G401 (cell line): Measurements from ENCODE around the gene MAP2. TPM values are rescaled to one million over a fixed set of nuclear protein-coding genes. Genes with fewer than 3 reads are reported as not detected.

Experiments used
- DNase-seq: peaks from one replicate; pipeline ENCODE4 v3.0.0-alpha.2; 2015; ENCODE audit warnings: low spot score
- in situ Hi-C: cut with HindIII; loops from 2 replicates; pipeline ENCODE4 v1.10.0; 2016; ENCODE audit warnings: low sequenced_read_pairs, mixed read lengths
- total RNA-seq: library from RNA; depleted of rRNA; stranded (reverse); fragments of >200 nt; shearing (Covaris generic); gene quantifications from 2 replicates; pipeline ENCODE4 v1.2.3, GENCODE V29; 2014

The MAP2 gene
- total RNA-seq, 1 experiment from 2014 or later: not detected

DNA sequence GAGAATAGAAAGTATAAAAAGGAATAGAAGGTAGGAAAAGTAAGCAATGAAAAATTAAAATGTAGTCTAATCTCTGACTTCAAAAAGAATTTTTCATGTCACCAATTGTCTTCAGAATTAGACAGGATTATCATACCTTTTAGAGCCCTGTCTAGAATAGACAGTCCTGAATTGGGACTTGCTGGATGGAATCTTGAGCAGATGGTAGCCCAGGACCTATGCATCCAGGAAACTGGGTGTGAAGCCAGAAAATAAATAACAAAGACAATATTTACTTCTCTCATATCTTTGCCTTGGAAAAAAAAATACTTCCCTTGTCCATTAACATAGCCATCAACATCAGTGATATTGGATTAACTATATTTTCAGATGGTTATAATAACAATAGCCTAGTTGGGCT lies 250.0 kb downstream of the MAP2 start:
- in situ Hi-C loops: no loop called here
- DNase-seq: peak; percentile 82

DNA sequence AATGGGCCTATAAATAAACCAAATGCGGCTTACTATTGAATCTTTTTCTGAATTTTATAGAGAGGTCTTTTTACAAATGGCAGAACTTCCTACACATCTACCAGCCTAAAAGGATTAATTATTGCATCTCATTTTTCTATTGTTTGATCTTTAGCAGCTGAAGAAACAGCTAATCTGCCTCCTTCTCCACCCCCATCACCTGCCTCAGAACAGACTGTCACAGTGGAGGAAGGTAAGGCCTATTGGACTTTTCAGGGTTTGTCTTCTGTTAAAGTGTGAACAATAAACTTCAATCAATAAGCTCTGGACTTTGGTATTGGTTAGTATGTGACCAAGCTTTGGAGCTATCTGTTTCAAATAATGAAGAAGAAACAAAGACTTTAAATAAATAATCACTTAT lies 256.7 kb downstream of the MAP2 start:
- DNase-seq: no peak
- in situ Hi-C loops: no loop called here

DNA sequence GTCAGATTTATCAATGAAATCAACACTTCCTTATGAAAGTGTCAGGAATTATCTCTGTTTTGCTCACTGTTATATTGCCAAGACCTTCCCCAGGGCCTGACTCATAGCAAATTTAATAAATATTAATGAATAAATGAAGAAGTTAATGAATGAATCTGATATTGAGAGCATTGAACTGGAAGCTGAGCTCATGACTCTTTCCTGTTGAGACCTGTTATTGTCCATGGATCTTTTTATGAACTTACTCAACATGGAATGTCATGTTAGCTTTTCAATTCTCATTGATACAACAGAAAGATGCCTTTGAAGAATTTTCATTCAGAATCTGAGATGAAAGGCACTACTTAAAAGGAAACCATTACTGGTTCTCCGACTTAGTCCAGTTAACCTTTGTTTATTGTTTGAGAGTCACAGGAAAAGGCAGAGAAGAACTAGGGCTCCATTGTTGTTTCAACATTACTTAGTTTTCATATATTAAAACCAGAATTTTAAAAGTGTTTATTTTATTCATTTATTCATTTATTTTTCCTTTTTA lies 257.4 kb downstream of the MAP2 start:
- no peak for DNase-seq
- in situ Hi-C loops: no loop called here

DNA sequence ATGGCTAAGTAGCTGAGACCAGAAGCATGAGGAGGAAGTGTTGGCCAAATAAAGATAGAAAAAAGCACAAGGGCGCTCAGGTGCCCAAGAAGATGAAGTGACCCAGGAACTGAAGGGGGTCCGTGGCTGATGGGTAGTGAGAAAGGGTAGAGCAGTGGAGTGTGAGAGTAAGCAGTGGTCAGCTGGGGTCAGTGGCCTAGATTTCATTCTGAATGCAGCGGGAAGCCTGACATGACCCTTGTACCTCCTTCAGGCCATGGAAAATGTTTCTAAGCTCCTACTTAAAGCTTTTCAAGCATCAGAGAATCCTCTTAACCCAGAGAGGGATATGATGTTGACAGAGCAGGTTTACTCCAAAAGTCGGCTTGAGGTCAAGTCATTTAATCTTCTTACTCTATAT lies 258.8 kb downstream of the MAP2 start:
- in situ Hi-C loops: no loop called here
- no peak for DNase-seq

DNA sequence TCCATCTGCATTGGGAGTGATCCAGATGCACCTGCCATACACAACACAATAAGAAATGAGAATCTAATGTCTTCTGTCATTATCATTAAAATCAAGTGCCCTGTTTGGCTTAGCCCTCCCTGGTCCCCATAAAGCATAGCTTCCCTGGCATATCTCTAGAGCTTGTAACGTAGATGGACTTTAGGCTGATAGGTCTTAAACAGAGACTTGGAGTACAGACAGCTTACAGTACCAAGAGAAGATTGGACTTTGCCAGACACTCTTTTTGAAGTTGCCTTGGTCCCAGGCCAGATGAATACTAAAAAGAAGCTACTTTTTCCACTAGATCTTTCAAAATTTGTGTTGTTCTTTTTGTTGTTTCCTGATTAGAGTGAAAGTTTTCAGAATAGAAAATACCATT lies 261.5 kb downstream of the MAP2 start:
- no peak for DNase-seq
- in situ Hi-C loops: no loop called here

DNA sequence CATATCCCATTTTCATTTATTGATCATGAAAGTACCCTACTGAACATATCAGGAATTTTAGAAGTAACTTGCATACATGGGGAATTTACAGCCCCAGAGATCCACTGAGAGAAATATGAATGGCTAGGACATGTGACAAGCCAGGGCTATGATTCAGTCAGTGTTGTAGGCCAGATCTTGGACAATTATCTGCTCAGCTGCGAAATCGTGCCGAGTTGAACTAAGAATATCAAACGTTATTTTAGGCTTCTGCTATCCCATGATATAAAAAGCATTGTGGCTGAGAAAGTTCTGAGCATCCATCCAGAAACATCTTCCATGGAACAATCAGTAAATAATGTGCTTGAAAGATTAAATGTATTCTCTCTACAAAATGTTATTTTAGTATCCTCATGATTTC lies 262.1 kb downstream of the MAP2 start:
- peak; percentile 62 for DNase-seq
- in situ Hi-C loops: no loop called here

DNA sequence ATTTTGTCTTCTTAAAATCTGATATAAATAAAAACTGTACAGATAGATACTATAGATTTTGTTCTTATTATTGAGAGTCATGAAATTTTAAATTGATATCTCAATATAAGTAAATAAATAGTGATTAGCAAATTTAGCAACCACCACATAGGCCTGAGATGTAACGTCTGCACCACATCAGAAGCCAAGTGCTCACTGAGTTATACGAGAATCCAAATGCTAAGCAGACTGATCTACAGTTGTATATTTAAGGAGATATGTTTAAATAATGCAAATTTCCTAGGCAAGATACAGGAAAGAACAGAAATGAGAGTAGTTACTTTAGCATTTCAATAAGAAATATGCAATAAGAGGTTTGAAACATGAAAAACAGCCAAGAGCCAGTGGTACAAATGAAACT lies 262.6 kb downstream of the MAP2 start:
- peak; percentile 39 for DNase-seq
- in situ Hi-C loops: no loop called here

DNA sequence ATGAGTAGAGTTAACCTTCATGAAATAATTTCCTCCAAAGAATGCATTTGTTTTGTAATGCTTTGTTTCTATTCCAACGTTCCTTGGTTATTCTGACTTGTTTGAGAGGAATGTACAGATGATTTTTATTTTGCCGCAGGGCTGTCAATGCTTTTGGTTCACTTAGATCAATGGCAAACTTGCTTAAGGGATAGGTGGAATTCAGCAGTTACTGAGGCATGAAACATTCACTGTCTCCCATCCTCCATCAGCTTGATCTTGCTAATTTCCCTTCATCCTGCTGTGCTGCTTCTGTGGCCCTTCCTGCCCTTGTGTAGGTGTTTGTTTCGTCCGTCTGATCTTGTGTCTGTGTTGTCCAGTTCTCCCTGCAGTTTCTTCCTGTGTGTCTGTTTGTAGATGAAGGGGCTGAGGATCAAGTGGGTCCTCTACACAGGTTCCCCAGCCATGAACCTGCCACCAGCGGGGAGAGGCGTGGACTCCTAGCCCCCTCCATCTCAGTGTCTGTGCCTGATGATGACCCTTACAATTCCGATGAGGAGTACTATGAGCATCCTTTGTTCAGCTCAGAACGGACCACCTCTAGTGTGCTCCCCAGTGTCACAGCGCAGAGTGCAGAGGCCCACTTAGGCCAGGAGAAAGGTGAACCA lies 263.6 kb downstream of the MAP2 start:
- peak; percentile 45 for DNase-seq
- in situ Hi-C loops: no loop called here

DNA sequence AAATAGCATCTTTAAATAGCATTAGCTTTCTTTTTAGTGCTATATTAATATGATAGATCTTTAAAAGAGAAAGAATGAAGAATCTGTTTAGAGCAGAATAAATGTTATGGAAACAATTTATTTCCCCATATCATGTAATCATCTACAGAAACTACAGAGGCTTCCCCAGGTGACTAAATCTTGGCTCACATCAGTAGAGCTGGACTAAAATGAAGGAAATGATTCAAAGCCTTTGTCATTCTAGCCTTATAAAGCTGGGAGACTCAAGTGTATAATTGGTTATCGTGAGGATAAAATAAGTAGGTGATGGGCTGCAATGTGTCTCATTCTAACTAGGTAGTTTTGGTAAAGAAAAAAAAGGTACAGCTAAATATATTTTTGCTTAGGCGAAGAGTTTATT lies 264.5 kb downstream of the MAP2 start:
- DNase-seq: peak; percentile 31
- in situ Hi-C loops: no loop called here

DNA sequence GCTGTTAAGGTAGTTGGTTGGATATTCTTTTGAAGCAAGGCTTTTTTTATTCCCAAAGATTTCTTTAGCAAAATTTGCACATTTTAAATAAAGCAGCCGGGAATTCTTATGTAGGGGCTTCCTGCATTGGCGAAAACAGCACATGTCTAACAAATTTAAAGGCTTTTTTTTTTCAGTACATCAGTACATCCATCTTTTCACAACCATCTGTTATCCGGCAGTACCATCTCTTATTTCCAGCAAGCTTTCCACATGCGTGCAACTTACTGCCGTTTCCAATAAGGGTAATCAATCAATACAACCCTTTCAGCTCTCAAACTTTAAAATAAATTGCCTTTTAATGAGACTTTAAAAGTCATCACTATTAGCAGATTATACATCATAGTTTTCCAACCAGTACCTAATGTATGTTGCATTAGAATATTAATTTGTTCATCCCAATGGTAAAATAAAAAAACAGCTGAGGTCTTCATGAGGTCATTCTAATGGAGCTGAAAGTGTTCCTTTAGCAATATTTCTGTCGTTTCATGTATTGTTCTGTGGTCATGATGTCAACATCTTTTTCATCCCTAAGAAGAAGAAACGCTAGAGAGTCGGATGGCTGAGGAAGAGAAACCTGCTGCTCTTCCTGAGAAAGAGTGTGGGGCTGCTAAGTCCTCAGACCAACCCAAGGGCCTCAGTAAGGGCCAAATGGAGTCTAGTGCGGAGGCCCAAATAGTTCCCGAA lies 266.3 kb downstream of the MAP2 start:
- no peak for DNase-seq
- in situ Hi-C loops: no loop called here

DNA sequence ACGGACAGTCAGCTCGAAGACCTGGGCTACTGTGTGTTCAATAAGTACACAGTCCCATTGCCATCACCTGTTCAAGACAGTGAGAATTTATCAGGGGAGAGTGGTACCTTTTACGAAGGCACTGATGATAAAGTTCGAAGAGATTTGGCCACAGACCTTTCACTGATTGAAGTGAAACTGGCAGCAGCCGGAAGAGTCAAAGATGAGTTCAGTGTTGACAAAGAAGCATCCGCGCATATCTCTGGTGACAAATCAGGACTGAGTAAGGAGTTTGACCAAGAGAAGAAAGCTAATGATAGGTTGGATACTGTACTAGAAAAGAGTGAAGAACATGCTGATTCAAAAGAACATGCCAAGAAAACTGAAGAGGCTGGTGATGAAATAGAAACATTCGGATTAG lies 270.9 kb downstream of the MAP2 start:
- in situ Hi-C loops: no loop called here
- DNase-seq: no peak

DNA sequence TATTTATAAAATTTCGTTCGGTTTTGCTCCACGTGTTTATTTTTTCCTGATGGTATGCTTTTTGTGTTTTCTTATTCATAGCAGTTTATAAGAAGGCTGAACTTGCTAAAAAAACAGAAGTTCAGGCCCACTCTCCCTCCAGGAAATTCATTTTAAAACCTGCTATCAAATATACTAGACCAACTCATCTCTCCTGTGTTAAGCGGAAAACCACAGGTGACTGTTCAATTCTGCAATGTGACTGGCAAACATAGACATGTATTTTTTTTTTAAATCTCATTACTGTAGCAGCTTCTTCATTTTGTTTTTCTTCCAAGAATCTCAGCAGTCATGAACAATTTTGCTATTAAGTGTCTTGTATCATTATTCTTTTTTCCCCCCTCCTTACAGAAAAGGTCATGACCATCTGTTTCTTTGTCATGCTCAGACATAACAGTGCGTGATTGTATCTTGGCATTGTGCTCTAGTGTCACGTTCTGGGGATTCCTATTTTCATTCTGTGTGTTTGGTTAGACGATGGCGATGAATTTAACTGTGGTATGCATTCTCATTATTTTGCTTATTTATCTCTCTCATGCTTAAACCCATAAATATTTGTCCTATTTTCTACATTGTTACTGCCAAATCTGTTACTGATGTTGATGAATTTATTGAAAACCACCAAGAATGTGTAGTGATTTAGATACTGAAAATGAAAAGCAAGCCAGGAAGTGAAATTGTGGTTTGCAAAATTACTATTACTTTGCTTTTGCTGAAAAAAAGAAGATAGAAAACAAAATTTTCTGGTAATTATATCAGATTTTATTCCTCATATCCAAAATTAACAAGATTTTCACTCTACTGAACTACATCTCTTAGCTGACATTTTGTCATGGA lies 273.2 kb downstream of the MAP2 start:
- in situ Hi-C loops: no loop called here
- DNase-seq: no peak

DNA sequence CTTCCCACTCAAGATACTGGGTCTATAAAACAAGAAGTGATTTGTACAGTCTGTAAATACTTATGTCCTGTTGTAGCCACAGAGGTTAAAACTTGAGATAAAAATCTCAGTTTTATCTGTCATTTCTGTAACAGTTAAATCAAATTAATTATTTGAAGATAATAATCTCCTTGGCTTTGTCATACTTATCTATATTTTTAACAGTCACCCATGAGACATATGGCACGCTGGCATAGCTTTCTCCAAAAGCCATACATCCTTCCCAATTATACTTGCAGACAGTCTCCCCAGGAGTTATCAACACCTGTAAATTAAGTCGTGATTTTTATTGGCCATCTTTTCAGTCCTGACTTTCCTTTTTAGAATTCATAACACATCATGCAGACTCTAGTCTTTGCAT lies 278.9 kb downstream of the MAP2 start:
- in situ Hi-C loops: no loop called here
- no peak for DNase-seq

DNA sequence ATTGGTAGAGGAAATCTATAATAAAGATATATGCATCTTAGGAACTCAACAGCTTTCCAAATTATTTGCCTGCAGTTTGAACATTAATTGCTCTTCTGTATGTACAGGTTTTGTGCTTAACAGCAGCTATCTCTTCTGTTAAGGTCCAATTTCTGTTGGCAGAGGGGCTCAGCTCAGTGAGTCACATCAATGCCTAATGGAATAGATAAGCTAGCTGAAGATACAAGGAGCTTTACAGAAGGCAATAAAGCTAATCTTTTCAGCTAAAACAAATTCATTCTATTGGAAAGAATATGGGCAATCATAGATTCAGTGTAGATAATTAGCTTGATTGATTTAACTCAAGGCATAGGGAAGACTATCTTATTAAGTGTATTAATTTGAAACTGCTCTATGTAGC lies 289.4 kb downstream of the MAP2 start:
- no peak for DNase-seq
- in situ Hi-C loops: no loop called here

DNA sequence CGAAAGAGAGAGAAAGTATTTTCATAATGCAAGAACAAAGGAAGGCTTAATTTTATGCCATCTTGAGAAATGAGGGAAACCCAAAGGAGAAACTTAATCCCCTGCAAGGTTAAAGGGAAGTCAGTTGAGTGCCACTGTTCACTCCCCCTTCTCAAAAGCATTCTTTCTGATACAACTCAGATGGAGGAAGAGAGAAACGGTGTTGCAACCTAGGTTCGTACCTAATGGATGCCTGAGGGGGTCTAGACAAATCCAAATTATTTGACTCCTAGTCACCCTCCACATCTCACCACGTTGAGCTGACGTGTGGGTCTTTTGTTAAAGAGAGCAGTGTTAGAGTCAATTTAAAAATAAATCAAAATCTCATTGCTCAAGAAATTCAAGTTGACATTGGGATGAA lies 295.2 kb downstream of the MAP2 start:
- DNase-seq: no peak
- in situ Hi-C loops: no loop called here

DNA sequence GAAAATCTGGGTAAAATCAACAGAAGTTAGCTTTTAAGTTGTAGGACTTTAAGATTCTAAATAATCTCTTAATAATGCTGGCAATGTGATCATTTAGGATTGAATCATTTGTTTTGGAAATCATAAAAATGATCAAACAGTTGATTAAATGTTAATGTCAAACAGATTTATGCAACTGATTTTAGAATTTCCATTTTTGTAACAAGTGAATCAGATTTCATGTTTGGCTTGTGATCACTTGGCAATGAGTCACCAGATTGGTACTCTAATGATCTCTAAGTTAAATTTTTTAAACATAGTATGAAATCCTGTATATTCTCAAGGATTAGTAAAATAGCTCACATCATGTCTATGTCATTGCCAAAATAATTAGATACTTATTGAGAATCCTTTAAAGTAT lies 297.6 kb downstream of the MAP2 start:
- in situ Hi-C loops: no loop called here
- DNase-seq: no peak

DNA sequence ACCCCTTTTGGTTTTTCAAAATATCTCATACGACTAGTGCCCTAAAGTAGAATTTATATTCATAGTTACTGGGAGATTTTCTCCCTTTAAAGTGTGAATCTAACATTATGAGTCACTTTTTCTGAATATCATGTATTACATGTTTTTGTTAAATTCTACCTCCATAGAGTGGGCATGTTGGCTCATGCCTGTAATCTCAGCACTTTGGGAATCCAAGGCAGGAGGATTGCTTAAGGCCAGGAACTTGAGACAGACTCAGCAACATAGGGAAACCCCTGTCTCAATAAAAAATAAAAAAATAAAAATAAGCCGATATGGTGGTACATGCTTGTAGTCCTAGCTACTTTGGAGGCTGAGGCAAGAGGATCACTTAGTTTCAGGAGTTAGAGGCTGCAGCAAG lies 302.5 kb downstream of the MAP2 start:
- no peak for DNase-seq
- in situ Hi-C loops: no loop called here

DNA sequence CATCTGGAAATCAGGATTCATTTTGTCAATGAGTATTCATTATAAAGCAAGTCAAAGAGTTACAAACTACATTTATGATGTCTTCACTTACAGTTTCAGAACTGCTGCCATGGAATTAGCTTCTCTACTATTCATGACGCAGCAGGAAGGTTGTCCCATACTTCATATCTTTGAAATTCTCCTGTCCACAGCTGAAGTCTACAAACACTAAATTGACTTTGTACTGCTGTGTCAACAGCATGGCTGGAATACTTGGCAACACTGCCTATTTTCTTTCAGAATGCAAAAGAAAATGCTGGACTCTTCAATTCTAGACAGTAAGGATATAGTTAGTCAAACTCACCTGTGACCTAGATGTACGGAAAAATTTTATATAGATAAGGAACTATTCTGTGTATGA lies 303.2 kb downstream of the MAP2 start:
- DNase-seq: no peak
- in situ Hi-C loops: no loop called here

DNA sequence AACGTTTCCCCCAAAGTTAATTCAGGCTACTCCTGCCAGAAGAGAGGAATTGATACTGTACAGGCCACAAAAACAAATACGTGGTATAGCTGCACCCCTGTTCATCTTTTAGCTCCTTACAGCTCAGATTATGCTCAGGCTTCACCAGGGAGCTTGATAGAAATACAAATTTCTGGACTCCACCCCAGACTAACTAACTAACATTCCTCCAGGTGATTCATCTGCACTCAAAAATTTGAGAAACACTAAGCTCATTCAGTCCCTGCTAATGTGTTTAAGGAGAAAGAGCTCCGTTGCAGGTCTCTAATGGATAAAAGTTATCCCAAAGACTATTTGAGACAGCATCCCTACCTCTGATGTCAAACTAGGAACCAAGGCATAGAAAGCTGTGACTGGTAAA lies 311.0 kb downstream of the MAP2 start:
- in situ Hi-C loops: no loop called here
- no peak for DNase-seq

DNA sequence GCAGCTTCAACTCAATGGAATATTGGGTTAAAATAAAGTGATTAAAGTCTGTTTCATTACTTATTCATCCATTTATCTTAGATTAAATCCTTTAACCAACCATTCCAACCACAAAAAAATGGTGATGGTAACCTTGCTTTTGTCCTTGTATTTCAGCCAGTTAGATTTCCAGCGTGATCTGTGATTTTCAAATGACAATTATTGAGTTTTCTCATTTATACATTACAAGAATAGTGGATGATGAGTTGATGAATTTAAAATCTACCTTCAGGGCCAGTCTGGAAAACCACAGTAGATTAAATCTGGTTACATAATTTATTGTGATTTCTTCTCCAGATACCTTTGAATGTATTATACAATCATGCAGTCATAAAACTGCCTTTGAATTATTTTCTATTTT lies 318.1 kb downstream of the MAP2 start:
- in situ Hi-C loops: no loop called here
- no peak for DNase-seq
